HUES6 (cell line): ENCODE data around the gene TNS1.

ENCODE experiments used
- H3K27ac ChIP-seq: 2 replicates; pipeline ENCODE4 v1.7.0; 2013; ENCODE audit warnings: low read depth, mild to moderate bottlenecking, low read length, inconsistent platforms
- H3K27me3 ChIP-seq: 2 replicates; pipeline ENCODE4 v1.6.1; 2013; ENCODE audit warnings: low read length; ENCODE audit not compliant: control insufficient read depth, insufficient read depth
- H3K36me3 ChIP-seq: 2 replicates; pipeline ENCODE4 v1.6.1; 2013; ENCODE audit warnings: low read length; ENCODE audit not compliant: control insufficient read depth, insufficient read depth
- H3K4me1 ChIP-seq: 2 replicates; pipeline ENCODE4 v1.6.1; 2013; ENCODE audit warnings: low read length; ENCODE audit not compliant: control insufficient read depth, insufficient read depth
- H3K4me3 ChIP-seq: 2 replicates; pipeline ENCODE4 v1.5.1; 2013; ENCODE audit warnings: low read depth, low read length
- H3K9ac ChIP-seq: one replicate; pipeline ENCODE4 v1.6.1; 2013; ENCODE audit warnings: mild to moderate bottlenecking, low read length
- H3K9me3 ChIP-seq: 2 replicates; pipeline ENCODE4 v1.6.1; 2013; ENCODE audit warnings: low read depth, low read length; ENCODE audit not compliant: control insufficient read depth, insufficient read depth

The TNS1 gene

DNA sequence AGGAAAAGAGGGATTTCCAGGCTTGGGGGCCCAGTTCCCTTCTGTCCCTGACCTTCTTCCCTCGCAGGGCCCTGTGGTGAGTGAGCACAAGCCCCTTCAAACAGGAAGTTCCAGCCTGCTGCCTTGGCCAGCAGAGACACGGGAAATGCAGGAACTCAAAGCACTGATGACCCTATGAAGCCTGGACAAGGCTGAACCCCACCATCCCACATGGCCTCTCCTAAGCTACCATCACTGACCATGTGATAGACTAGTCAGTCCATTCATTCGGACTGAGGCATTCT, 196.4 kb downstream of the TNS1 start:
- Histone ChIP-seq H3K27ac (no peak overlapping the region), H3K9ac (no peak overlapping the region), H3K9me3 (no peaks in the 10 kb centered on the region), H3K4me3 (no peak overlapping the region), H3K36me3 (peaks cover 4% of the 10 kb centered on the region; the same call in 1 of the 2 replicates), H3K27me3 (no peaks in the 10 kb centered on the region), H3K4me1 (no peaks in the 10 kb centered on the region)

DNA sequence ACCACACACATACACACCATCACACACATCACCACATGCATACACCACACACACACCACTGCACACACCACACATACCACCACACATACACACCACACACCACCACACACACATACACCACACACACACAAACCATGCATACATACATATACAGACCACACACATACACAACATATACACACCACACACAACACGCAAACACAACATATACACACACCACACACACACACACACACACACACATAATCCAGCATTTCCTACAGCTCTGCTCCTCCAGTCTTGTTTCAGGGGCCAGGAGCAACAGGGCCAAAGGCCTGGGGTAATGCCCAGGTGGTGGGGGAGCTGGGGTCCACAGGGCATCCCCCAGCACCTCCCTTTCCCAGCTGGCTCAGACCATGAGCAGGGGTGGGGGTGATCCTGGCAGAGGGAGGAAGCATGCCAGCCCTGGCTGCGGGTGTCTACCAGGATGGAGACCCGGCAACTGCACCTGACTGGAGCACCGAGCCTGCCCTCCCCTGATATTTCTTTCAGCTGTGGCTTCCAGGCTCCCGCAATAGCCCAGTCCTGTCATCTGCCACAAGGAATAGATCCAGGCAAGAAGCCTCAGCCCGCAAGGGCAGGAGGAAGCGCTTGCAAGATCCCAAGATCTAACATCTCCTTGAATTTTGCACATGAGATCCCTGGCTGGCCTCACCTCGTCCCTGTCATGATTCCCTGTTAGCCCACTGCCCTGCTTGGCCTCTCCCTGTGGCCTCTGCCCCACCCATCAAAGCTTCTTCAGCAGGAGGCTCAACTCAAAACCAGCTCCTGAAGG, 196.9 kb downstream of the TNS1 start:
- Histone ChIP-seq H3K4me1 (no peaks in the 10 kb centered on the region), H3K27me3 (no peaks in the 10 kb centered on the region), H3K9me3 (no peaks in the 10 kb centered on the region), H3K36me3 (peaks cover 4% of the 10 kb centered on the region; the same call in 1 of the 2 replicates), H3K27ac (no peak overlapping the region), H3K9ac (no peak overlapping the region), H3K4me3 (no peak overlapping the region)

DNA sequence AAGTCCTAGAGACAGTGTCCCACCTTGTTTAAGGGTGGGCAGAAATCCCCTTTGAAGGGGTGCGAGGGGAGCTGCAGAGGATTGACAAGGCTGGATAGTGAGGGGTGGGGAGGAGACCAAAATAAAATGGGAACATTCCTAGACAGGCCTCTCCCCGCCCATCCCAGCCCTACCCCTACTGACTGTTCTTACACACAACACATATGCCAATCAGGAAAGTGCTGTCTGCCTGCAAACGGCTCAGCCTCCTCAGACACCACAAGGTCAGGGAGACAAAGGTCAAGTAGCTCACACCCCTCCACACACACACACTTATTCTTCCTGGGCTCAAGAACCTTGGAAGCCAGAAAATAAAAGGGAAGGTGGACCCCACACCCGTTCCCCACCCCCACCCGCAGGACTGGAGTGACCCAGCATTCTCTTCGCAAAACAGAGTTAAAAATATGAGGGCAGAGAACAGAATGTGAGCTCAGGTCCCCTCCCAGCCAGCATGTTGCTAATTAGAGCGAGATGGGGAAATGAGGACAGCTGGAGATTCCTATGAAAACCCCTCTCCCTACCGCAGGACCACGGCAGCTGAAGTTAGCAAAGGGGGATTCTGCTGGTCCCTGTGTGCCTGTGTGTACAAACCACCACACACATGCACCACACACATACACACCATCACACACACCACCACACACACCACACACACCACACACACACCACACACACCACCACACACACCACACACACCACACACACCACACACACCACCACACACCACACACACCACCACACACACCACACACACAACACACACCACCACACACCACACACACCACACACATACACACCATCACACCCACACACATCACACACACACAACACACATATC, 197.8 kb downstream of the TNS1 start:
- no peak overlapping the region for H3K9ac ChIP-seq
- H3K9me3 ChIP-seq = no peaks in the 10 kb centered on the region
- no peaks in the 10 kb centered on the region for H3K4me1 ChIP-seq
- peaks cover 4% of the 10 kb centered on the region; the same call in 1 of the 2 replicates for H3K36me3 ChIP-seq
- no peaks in the 10 kb centered on the region for H3K27me3 ChIP-seq
- H3K4me3 ChIP-seq = no peak overlapping the region
- H3K27ac ChIP-seq = no peak overlapping the region

DNA sequence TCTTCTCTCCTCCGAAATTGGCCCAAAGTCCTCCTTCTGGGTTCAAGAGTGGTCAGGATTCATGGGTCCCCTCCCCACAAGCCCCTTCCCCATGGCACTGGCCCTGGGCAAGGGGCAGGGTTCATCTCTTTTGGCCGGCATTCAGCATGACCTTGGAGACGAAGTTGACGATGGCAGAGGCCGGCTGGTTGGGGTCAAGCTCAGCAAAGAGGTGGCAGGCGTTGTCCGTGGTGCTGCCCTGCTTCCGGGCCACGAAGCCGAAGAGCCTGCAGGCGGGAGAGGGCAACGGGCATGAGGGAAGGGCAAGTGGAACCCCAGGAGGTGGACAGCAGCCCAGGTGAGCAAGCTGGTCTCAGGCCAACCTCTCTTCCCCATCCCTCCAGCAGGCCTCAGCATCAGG, 198.5 kb downstream of the TNS1 start:
- H3K9ac ChIP-seq = no peak overlapping the region
- H3K4me3 ChIP-seq = no peak overlapping the region
- peaks cover 4% of the 10 kb centered on the region; the same call in 1 of the 2 replicates for H3K36me3 ChIP-seq
- H3K27ac ChIP-seq = no peak overlapping the region
- no peaks in the 10 kb centered on the region for H3K27me3 ChIP-seq
- no peaks in the 10 kb centered on the region for H3K9me3 ChIP-seq
- H3K4me1 ChIP-seq = no peaks in the 10 kb centered on the region

DNA sequence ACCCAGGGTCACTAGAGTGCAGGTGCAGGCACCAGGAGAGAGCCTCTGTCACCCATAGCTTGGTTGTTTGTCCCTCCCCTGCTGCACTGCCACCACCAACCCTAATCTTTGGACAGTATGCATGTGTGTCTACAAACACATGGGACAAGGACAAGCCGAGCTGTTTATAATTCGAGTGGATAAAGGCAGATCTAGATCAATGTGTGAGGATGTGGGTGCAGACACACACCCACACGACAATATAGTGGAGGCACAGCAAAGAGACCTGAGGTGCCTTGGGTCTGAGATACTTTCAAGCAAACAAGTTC, 199.2 kb downstream of the TNS1 start:
- no peaks in the 10 kb centered on the region for H3K27me3 ChIP-seq
- H3K4me1 ChIP-seq = no peaks in the 10 kb centered on the region
- H3K4me3 ChIP-seq = no peak overlapping the region
- peaks cover 4% of the 10 kb centered on the region; the same call in 1 of the 2 replicates for H3K36me3 ChIP-seq
- H3K9me3 ChIP-seq = no peaks in the 10 kb centered on the region
- no peak overlapping the region for H3K27ac ChIP-seq
- no peak overlapping the region for H3K9ac ChIP-seq

DNA sequence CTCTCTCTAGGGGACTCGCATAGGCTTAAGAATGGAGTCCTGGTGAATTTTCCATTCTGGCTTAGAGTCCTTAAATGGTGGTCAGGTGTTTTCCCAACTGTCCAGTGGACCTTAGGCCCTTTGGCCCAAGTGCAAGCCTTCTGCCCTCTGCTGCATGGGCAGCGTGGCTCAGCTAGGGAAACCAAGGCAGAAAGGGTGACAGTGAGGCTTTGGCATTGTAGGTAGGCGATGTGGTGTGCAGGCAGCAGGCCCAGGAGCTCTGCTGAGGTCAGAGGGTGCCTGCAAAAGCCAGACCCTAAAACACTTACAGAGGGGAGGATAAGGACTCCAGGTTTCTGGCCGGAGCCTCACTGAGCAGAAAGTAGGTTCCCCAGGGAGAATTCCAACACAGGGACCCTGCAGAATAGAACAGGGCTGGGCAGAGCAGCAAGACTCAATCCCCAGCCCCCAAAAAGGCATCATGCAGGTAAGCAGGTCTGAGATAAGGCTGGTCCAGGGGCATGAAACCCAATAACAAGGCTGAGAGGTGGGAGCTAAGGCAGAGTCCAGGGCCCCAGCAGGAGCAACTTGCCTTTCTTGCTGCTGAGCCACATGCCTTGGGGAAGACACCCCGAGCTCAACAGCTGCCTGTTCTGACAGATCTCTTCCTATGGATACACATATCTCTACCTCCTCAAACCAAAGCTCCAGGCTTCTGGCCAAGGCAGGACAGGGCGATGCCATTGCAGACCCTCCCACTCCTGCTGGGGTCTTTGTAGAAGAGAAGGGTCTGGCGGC, 199.7 kb downstream of the TNS1 start:
- H3K4me1 ChIP-seq = no peaks in the 10 kb centered on the region
- H3K9me3 ChIP-seq = no peaks in the 10 kb centered on the region
- H3K27ac ChIP-seq = no peak overlapping the region
- H3K9ac ChIP-seq = no peak overlapping the region
- no peaks in the 10 kb centered on the region for H3K27me3 ChIP-seq
- H3K4me3 ChIP-seq = no peak overlapping the region
- no peaks in the 10 kb centered on the region for H3K36me3 ChIP-seq

DNA sequence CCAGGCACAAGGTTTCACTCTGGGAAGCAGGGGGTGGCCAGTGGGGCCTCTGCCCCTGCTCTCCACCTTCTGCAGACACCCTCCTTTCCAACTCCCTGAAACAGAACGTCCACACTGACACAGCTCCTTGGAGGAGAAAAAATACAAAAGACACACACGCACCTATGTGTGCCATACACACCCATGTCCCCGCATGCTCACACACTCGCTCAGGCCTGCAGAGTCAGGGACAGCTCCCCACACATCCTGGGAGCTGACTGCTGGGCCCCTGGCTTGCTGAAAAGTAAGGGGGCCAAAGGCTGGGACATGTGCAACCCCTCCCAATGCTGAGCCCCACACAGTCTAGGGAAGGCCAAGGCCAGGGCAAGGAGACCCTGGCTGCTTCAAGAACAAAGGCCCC, 200.5 kb downstream of the TNS1 start:
- H3K4me1 ChIP-seq = no peaks in the 10 kb centered on the region
- H3K36me3 ChIP-seq = no peaks in the 10 kb centered on the region
- H3K27ac ChIP-seq = no peak overlapping the region
- no peak overlapping the region for H3K9ac ChIP-seq
- H3K27me3 ChIP-seq = no peaks in the 10 kb centered on the region
- no peaks in the 10 kb centered on the region for H3K9me3 ChIP-seq
- no peak overlapping the region for H3K4me3 ChIP-seq

DNA sequence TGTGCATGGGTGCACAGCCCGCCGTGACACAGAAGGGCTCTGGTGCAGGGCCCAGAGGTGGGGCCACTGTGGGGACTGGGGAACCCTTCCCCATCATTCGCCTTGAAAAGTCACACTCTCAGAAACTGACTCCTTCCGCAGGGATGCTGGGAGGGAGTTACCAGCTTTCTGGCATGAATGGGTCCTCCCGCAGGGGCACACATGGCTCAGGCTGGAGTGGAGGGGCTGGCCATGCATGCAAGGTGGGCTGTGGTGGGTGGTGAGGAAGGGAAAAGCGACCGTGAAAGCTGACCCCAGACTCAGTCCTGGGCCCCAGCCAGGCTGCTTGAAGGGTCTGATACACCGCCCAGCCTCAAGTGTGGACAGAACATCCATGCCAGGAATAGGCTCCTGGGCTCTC, 201.1 kb downstream of the TNS1 start:
- H3K9ac ChIP-seq = no peak overlapping the region
- H3K36me3 ChIP-seq = no peaks in the 10 kb centered on the region
- no peaks in the 10 kb centered on the region for H3K9me3 ChIP-seq
- H3K27ac ChIP-seq = no peak overlapping the region
- H3K4me1 ChIP-seq = no peaks in the 10 kb centered on the region
- H3K4me3 ChIP-seq = no peak overlapping the region
- H3K27me3 ChIP-seq = no peaks in the 10 kb centered on the region

DNA sequence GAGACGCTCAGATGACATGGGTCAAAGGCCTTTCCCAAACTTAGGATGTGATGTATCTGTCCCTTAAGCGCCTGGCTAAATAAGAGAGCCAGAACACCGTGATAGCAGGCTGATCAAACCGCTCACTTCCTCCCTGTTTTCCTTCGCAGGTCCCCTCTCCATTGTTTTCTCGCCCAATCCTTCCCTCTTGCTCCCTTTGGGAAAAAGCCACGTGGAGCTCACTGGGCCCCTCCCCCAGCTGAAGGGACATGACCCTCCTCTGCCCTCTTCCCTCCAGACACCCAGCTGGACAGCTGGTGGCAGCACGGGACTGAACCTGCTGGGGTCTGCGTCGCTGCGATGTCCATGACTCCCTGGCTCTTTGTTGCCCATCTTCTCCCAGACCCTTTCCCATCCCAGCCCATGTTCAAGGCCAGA, 201.7 kb downstream of the TNS1 start:
- Histone ChIP-seq H3K27me3 (no peaks in the 10 kb centered on the region), H3K4me3 (no peak overlapping the region), H3K9me3 (no peaks in the 10 kb centered on the region), H3K36me3 (no peaks in the 10 kb centered on the region), H3K9ac (no peak overlapping the region), H3K27ac (no peak overlapping the region), H3K4me1 (no peaks in the 10 kb centered on the region)

DNA sequence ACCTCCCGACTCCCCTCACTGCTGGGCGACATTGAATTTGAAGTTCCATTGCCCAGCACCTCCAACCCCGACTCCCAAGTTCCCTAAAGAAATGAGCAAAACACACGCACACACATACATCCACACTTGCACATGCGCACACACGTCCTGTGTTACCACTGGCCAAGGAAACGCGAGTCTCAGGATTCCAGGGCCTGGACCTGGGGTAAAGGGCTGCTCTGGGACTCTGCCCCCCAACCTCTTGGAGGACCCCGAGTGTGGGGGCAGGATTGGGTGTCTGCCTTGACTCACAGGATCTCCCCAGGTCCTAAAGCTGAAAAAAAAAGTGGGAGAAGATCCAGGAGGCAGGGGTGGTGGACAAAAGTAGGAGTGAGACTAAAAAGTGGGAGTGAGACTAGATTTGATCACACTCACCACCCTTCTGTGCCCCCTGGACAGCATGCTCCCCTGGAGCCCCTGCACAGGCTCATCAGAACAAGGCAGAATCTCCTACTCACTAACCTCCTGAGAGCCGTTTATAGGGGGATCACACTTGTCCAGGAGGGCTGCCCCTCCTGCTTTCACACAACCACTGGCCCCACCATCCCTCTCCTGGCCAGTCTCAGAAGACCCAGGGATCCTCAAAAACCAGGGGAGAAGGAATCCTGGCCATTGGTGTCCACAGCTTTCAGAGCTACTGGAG, 202.2 kb downstream of the TNS1 start:
- Histone ChIP-seq H3K27ac (no peak overlapping the region), H3K9ac (no peak overlapping the region)

More for the DNA sequence above, 202.2 kb downstream of the TNS1 start:
- H3K4me3 ChIP-seq = no peak overlapping the region
- no peaks in the 10 kb centered on the region for H3K36me3 ChIP-seq
- H3K9me3 ChIP-seq = no peaks in the 10 kb centered on the region
- H3K27me3 ChIP-seq = no peaks in the 10 kb centered on the region
- no peaks in the 10 kb centered on the region for H3K4me1 ChIP-seq
